WTC11 (cell line): ENCODE results near the gene TRIP13.

Source experiments
- CREM ChIP-seq: sonication (generic); formaldehyde crosslinking; IDR thresholded peaks from 2 replicates; pipeline ENCODE4 v1.8.1; 2022; ENCODE audit warnings: mild to moderate bottlenecking, missing genetic modification reagents, moderate library complexity
- ESRRA ChIP-seq: sonication (generic); formaldehyde crosslinking; IDR thresholded peaks from 2 replicates; pipeline ENCODE4 v1.8.1; 2022; ENCODE audit warnings: mild to moderate bottlenecking, missing genetic modification reagents, borderline replicate concordance
- JUN ChIP-seq: sonication (generic); formaldehyde crosslinking; IDR thresholded peaks from 2 replicates; pipeline ENCODE4 v1.8.0; 2023; ENCODE audit warnings: mild to moderate bottlenecking, missing genetic modification reagents
- ZBTB21 ChIP-seq: sonication (generic); formaldehyde crosslinking; IDR thresholded peaks from 2 replicates; pipeline ENCODE4 v1.8.1; 2023; ENCODE audit warnings: mild to moderate bottlenecking, missing genetic modification reagents, borderline replicate concordance
- TF ChIP-seq, protein P1 (sequence below): fragments of 200-600 bp; IDR thresholded peaks from 2 replicates; pipeline ENCODE4 v1.8.0; 2022; ENCODE audit warnings: antibody characterized with exemption
- TF ChIP-seq, protein P2 (sequence below): sonication (generic); formaldehyde crosslinking; IDR thresholded peaks from 2 replicates; pipeline ENCODE4 v1.8.1; 2022; ENCODE audit warnings: low read depth, mild to moderate bottlenecking, moderate library complexity, missing genetic modification reagents, borderline replicate concordance

DNA sequence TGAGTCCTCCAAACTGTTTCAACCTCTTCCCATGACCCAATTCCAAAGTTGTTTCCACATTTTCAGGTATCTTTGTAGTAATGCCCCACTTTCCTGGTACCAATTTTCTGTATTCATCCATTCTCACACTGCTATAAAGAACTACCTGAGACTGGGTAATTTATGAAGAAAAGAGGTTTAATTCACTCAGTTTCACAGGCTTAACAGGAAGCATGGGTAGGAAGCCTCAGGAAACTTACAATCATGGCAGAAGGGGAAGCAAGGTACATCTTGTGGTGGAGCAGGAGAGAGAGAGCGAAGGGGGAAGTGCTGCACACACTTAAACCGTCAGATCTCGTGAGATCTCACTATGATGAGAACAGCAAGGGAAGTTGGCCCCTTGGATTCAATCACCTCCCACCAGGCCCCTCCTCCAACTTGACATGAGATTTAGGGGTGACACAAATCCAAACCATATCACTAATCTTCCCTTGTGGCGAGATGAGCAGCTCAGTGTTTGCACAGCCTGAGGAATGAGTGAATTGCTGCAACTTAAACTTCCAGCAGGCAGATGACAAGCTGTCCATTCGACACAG, 42.9 kb downstream of the TRIP13 start:
- TF ChIP-seq, protein P1, sequence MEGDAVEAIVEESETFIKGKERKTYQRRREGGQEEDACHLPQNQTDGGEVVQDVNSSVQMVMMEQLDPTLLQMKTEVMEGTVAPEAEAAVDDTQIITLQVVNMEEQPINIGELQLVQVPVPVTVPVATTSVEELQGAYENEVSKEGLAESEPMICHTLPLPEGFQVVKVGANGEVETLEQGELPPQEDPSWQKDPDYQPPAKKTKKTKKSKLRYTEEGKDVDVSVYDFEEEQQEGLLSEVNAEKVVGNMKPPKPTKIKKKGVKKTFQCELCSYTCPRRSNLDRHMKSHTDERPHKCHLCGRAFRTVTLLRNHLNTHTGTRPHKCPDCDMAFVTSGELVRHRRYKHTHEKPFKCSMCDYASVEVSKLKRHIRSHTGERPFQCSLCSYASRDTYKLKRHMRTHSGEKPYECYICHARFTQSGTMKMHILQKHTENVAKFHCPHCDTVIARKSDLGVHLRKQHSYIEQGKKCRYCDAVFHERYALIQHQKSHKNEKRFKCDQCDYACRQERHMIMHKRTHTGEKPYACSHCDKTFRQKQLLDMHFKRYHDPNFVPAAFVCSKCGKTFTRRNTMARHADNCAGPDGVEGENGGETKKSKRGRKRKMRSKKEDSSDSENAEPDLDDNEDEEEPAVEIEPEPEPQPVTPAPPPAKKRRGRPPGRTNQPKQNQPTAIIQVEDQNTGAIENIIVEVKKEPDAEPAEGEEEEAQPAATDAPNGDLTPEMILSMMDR, result no peak
- no peak for TF ChIP-seq ZBTB21 (CRISPR knock-in tag)
- no peak for TF ChIP-seq ESRRA
- TF ChIP-seq CREM, result no peak
- TF ChIP-seq JUN (CRISPR knock-in tag), result no peak
- TF ChIP-seq, protein P2, sequence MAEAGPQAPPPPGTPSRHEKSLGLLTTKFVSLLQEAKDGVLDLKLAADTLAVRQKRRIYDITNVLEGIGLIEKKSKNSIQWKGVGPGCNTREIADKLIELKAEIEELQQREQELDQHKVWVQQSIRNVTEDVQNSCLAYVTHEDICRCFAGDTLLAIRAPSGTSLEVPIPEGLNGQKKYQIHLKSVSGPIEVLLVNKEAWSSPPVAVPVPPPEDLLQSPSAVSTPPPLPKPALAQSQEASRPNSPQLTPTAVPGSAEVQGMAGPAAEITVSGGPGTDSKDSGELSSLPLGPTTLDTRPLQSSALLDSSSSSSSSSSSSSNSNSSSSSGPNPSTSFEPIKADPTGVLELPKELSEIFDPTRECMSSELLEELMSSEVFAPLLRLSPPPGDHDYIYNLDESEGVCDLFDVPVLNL (CRISPR knock-in tag), result no peak
